Measurements from ENCODE around the gene DMXL2.

DNA sequence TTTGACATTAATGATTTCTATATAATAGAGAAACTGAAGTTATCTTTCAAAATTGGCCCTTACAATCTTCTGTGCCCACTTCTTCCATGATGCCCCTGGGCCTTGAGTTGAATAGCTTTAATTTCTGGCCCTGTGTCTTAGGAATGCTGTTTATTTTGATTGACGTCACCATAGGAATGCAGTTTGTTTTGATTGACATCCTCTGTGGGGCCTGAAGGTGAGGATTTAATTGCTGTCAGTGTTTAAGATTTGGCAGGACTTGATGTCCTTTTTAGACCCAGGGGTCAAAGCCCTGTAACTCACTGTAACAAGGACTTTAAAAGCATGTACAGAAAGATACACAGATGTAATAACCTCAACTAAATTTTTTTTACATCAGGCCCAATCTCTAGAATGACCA is 197.8 kb downstream of the DMXL2 start:
- TF ChIP-seq RFX5 (IDR thresholded peaks at IDR 0.05; ENCODE audit: low read length) (no peak), POLR2AphosphoS5 (IDR thresholded peaks at IDR 0.05; ENCODE audit: low read depth, low read length) (no peak), TCF12 (IDR thresholded peaks at IDR 0.05) (no peak), EP300 (IDR thresholded peaks at IDR 0.05; ENCODE audit: borderline replicate concordance in 1 of 2, low read depth in 1 of 2, low read length in 1 of 2) (no peak), JUND (IDR thresholded peaks at IDR 0.05) (no peak), EZH2phosphoT487 (IDR thresholded peaks at IDR 0.05; ENCODE audit: borderline replicate concordance, low read depth) (no peak), MXI1 (IDR thresholded peaks at IDR 0.05; ENCODE audit: low read depth, low read length) (no peak), SIN3A (IDR thresholded peaks at IDR 0.05; ENCODE audit: borderline replicate concordance, low read depth, low read length) (no peak), GABPA (IDR thresholded peaks at IDR 0.05; ENCODE audit: low read depth) (no peak), NRF1 (IDR thresholded peaks at IDR 0.05; ENCODE audit: low read depth, low read length) (no peak)
- TF ChIP-seq, protein P1, sequence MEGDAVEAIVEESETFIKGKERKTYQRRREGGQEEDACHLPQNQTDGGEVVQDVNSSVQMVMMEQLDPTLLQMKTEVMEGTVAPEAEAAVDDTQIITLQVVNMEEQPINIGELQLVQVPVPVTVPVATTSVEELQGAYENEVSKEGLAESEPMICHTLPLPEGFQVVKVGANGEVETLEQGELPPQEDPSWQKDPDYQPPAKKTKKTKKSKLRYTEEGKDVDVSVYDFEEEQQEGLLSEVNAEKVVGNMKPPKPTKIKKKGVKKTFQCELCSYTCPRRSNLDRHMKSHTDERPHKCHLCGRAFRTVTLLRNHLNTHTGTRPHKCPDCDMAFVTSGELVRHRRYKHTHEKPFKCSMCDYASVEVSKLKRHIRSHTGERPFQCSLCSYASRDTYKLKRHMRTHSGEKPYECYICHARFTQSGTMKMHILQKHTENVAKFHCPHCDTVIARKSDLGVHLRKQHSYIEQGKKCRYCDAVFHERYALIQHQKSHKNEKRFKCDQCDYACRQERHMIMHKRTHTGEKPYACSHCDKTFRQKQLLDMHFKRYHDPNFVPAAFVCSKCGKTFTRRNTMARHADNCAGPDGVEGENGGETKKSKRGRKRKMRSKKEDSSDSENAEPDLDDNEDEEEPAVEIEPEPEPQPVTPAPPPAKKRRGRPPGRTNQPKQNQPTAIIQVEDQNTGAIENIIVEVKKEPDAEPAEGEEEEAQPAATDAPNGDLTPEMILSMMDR (IDR thresholded peaks at IDR 0.05) = no peak
- TF ChIP-seq, protein P2, sequence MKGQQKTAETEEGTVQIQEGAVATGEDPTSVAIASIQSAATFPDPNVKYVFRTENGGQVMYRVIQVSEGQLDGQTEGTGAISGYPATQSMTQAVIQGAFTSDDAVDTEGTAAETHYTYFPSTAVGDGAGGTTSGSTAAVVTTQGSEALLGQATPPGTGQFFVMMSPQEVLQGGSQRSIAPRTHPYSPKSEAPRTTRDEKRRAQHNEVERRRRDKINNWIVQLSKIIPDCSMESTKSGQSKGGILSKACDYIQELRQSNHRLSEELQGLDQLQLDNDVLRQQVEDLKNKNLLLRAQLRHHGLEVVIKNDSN (IDR thresholded peaks at IDR 0.05; ENCODE audit: borderline replicate concordance, low read depth) = no peak

Measured in SK-N-SH (cell line).